Measurements from ENCODE around the gene ADAP1. TPM values are rescaled to one million over a fixed set of nuclear protein-coding genes. Genes with fewer than 3 reads are reported as not detected.

The ADAP1 gene
- polyA plus RNA-seq, 2 donors: 5.8 to 25.7 TPM

DNA sequence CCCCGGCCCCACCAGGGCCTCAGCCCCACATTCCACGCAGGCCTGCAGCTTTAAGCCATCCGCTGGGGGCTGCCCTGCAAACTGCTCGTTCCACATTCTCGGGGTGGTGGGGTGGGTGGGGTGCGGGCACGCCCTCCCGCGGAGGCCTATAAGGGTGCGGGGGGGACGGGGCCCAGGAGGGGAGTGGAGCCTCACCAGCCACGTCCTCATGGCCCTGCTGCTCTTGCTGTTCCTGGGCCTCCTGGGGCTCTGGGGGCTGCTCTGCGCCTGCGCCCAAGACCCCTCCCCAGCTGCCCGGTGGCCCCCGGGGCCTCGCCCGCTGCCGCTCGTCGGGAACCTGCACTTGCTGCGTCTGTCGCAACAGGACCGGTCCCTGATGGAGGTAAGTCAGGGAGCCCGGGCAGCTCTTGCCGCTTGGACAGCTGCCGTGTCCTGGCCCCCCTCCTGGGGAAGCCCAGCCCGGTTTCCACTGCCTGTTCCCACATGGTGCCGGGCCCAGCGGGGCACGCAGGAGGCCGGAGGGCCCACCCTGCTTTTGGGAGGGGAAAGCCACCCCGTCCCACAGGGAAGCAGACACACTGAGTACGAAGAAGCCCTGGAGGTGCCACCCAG lies 28.6 kb upstream of the ADAP1 start, which contains the start of gene CYP2W1:
CYP2W1 (plus strand) TSS at position 178 of the 612 bp plus-strand sequence; CDS start at position 209, 31 bp downstream.
- H3K4me1 ChIP-seq (ENCODE audit: control insufficient read depth in 2 of 2, insufficient read depth in 2 of 2, low read length in 1 of 2): peaks cover 5 to 15% of the 10 kb centered on the region in 2 donors
- H3K4me3 ChIP-seq (ENCODE audit: low read depth in 1 of 2, low read length in 2 of 2): no peak within 1 kb of the TSS
- peak within 1 kb of the TSS in 1 of 2 donors; percentile 19 for H3K27ac ChIP-seq (ENCODE audit: low read depth in 2 of 2, low read length in 1 of 2)
- H3K36me3 ChIP-seq (ENCODE audit: control insufficient read depth in 2 of 2, insufficient read depth in 2 of 2, low read length in 1 of 2): no peaks in the 10 kb centered on the region
- no peaks in the 10 kb centered on the region for H3K27me3 ChIP-seq (ENCODE audit: control insufficient read depth in 1 of 2, insufficient read depth in 2 of 2, low read length in 2 of 2)
- H3K9me3 ChIP-seq (ENCODE audit: control insufficient read depth in 2 of 2, insufficient read depth in 1 of 2, low read depth in 1 of 2, low read length in 1 of 2): no peaks in the 10 kb centered on the region
- WGBS, 2 donors: 42 to 52% methylated on average over 30 to 34 of the region's 34 CpGs

DNA sequence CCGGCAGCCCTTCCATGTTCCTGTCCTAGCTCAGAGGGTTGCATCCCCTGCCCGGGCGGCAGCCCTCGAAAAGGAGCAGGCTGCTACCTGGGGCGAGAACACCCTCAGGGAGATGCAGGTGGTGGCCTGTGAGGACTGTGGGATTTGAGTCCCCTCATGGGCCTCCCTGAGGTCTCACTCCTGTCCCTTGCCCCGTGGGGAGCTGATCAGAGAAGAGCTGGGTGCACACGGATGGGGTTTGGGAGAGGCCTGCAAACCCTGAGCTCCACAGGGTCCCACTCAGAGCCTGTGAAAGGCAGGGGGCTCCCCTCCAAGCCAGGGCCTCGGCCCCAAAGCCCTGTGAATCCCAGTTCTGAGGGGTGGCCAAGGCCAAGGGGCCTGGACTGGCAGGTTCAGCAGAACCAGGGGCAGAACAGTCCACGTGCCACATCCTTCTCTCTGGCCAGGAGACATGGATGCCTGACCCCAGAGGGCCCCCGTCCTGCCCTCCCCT lies 28.1 kb upstream of the ADAP1 start:
- Histone ChIP-seq H3K36me3 (ENCODE audit: control insufficient read depth in 2 of 2, insufficient read depth in 2 of 2, low read length in 1 of 2) (no peaks in the 10 kb centered on the region), H3K4me1 (ENCODE audit: control insufficient read depth in 2 of 2, insufficient read depth in 2 of 2, low read length in 1 of 2) (peaks cover 5 to 15% of the 10 kb centered on the region in 2 donors), H3K9me3 (ENCODE audit: control insufficient read depth in 2 of 2, insufficient read depth in 1 of 2, low read depth in 1 of 2, low read length in 1 of 2) (no peaks in the 10 kb centered on the region), H3K27me3 (ENCODE audit: control insufficient read depth in 1 of 2, insufficient read depth in 2 of 2, low read length in 2 of 2) (no peaks in the 10 kb centered on the region), H3K27ac (ENCODE audit: low read depth in 2 of 2, low read length in 1 of 2) (peak overlapping the region in 1 of 2 donors; percentile 19), H3K4me3 (ENCODE audit: low read depth in 1 of 2, low read length in 2 of 2) (no peak overlapping the region)
- WGBS, 2 donors: 39 to 56% methylated on average over 10 of the region's 10 CpGs

DNA sequence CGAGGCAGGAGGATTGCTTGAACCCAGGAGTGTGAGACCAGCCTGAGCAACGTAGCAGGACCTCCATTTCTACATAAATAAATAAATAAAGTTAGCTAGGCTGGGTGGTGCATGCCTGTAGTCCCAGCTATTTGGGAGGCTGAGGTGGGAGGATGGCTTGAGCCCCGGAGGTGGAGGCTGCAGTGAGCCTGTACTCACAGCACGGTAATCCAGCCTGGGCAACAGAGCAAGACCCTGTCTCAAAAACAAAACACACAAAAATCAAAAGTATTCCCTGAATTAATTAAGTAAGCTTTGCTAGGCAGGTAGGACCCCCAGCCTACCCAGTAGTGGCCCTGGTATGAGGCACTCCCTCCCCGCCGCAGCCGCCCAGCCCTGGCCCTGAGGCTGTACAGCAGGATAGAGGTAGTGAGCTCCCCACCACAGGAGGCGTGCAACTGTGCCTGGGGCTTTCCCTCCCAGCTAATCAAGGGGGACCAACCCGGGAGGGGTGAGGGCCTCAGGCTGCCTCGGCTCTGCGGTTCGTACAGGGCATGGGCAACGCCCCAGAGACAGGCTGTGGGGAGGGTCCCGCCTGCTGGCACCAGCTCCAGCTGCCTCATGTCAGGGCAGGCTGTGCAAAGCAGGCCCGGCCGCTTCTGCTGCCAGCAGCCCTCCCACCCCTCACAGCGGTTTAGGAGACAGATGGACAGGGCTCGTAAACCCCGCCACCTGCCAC lies 27.5 kb upstream of the ADAP1 start:
- Histone ChIP-seq H3K9me3 (ENCODE audit: control insufficient read depth in 2 of 2, insufficient read depth in 1 of 2, low read depth in 1 of 2, low read length in 1 of 2) (no peaks in the 10 kb centered on the region), H3K4me3 (ENCODE audit: low read depth in 1 of 2, low read length in 2 of 2) (no peak overlapping the region), H3K27me3 (ENCODE audit: control insufficient read depth in 1 of 2, insufficient read depth in 2 of 2, low read length in 2 of 2) (no peaks in the 10 kb centered on the region), H3K36me3 (ENCODE audit: control insufficient read depth in 2 of 2, insufficient read depth in 2 of 2, low read length in 1 of 2) (no peaks in the 10 kb centered on the region), H3K4me1 (ENCODE audit: control insufficient read depth in 2 of 2, insufficient read depth in 2 of 2, low read length in 1 of 2) (peaks cover 5 to 15% of the 10 kb centered on the region in 2 donors), H3K27ac (ENCODE audit: low read depth in 2 of 2, low read length in 1 of 2) (peak overlapping the region in 1 of 2 donors; percentile 19)
- WGBS, 2 donors: 57 to 67% methylated on average over 19 of the region's 19 CpGs

DNA sequence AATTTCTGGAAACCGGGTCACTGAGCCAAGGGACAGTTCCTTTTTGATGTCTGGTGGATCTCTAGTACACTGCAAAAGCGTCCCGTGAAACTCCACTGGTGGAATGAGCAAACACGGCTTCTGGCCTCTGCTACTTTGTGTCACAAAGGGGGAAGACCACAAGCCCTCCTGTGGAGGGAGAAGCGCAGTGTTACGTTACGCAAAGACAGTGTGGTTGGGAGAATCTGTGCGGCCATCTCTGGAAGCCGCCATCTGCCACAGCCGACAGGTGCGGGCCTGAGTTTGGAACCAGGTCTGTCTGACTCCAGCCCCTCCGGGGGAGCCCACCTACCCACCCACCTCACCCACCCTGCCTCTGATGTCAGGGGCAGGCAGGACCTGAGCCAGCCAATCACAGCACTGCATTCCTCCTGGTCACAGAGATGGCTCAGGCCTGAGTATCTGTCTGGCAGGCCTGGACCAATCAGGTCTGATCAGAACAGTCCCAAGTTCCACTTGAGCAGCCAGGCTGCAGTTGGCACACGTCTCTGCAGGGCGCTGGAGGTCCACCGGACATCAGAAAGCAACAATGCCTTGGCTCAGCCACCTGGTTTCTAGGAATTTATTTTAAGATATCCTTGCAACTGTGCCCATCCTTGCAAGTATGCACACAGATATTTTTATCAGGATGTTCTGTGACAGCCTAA lies 25.5 kb upstream of the ADAP1 start:
- 65 to 76% methylated on average over 15 of the region's 15 CpGs for WGBS, 2 donors
- no peaks in the 10 kb centered on the region for H3K27me3 ChIP-seq (ENCODE audit: control insufficient read depth in 1 of 2, insufficient read depth in 2 of 2, low read length in 2 of 2)
- H3K4me1 ChIP-seq (ENCODE audit: control insufficient read depth in 2 of 2, insufficient read depth in 2 of 2, low read length in 1 of 2): peaks cover 5 to 19% of the 10 kb centered on the region in 2 donors
- no peak overlapping the region for H3K27ac ChIP-seq (ENCODE audit: low read depth in 2 of 2, low read length in 1 of 2)
- H3K9me3 ChIP-seq (ENCODE audit: control insufficient read depth in 2 of 2, insufficient read depth in 1 of 2, low read depth in 1 of 2, low read length in 1 of 2): no peaks in the 10 kb centered on the region
- H3K4me3 ChIP-seq (ENCODE audit: low read depth in 1 of 2, low read length in 2 of 2): no peak overlapping the region
- H3K36me3 ChIP-seq (ENCODE audit: control insufficient read depth in 2 of 2, insufficient read depth in 2 of 2, low read length in 1 of 2): no peaks in the 10 kb centered on the region

DNA sequence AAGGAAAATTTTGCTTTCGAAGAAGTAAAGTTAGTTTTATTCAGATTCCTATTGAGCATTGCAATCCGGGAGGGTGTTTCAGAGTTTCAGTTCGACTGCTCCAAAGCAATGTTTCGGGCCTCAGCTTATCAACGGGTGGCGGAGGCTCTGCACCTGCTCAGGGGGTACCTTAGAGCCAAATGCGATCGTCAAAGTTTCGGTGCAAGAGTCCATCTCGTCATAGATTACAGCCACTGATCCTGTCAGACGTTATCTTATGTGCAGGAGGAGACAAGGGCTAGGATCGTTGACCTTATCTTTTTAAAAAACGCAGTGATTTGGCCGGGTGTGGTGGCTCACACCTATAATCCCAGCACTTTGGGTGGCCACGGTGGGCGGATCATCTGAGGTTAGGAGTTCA lies 24.7 kb upstream of the ADAP1 start:
- Histone ChIP-seq H3K36me3 (ENCODE audit: control insufficient read depth in 2 of 2, insufficient read depth in 2 of 2, low read length in 1 of 2) (no peaks in the 10 kb centered on the region), H3K4me1 (ENCODE audit: control insufficient read depth in 2 of 2, insufficient read depth in 2 of 2, low read length in 1 of 2) (peaks cover 5 to 19% of the 10 kb centered on the region in 2 donors), H3K27ac (ENCODE audit: low read depth in 2 of 2, low read length in 1 of 2) (no peak overlapping the region), H3K9me3 (ENCODE audit: control insufficient read depth in 2 of 2, insufficient read depth in 1 of 2, low read depth in 1 of 2, low read length in 1 of 2) (no peaks in the 10 kb centered on the region), H3K27me3 (ENCODE audit: control insufficient read depth in 1 of 2, insufficient read depth in 2 of 2, low read length in 2 of 2) (no peaks in the 10 kb centered on the region), H3K4me3 (ENCODE audit: low read depth in 1 of 2, low read length in 2 of 2) (no peak overlapping the region)
- 77 to 87% methylated on average over 16 of the region's 16 CpGs for WGBS, 2 donors

DNA sequence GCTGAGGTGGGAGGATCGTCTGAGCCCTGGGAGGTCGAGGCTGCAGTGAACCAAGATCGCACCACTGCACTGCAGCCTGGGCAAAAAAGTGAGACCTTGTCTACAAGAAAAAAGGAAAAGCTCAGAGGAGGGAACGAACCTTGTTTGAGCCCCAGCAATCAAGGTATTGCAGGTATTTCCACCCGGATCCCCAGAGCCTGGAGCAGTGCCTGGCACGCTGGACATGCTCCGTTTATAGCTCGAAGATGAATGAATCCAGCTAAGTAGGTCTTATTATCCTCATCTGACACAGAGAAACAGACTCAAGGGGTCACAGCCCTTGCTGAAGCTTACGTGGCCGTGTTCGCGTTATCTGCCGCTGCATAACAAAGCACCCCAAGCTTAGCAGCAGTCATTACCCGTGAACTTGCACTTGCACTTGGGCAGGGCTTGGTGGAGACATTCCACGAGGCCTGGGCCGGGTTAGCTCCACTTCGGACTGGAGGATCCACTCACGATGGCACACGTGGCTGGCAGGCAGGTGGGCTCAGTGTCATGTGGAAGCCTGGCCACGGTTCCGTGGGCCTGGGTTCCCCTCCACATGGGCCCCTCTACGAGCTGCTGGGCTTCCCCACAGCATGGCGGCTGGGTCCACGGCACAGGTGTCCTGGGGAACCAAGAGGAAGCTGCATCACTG lies 24.1 kb upstream of the ADAP1 start:
- H3K27me3 ChIP-seq (ENCODE audit: control insufficient read depth in 1 of 2, insufficient read depth in 2 of 2, low read length in 2 of 2): no peaks in the 10 kb centered on the region
- no peaks in the 10 kb centered on the region for H3K9me3 ChIP-seq (ENCODE audit: control insufficient read depth in 2 of 2, insufficient read depth in 1 of 2, low read depth in 1 of 2, low read length in 1 of 2)
- no peak overlapping the region for H3K27ac ChIP-seq (ENCODE audit: low read depth in 2 of 2, low read length in 1 of 2)
- H3K4me1 ChIP-seq (ENCODE audit: control insufficient read depth in 2 of 2, insufficient read depth in 2 of 2, low read length in 1 of 2): peaks cover 5 to 19% of the 10 kb centered on the region in 2 donors
- no peaks in the 10 kb centered on the region for H3K36me3 ChIP-seq (ENCODE audit: control insufficient read depth in 2 of 2, insufficient read depth in 2 of 2, low read length in 1 of 2)
- 77 to 88% methylated on average over 24 of the region's 24 CpGs for WGBS, 2 donors
- no peak overlapping the region for H3K4me3 ChIP-seq (ENCODE audit: low read depth in 1 of 2, low read length in 2 of 2)

DNA sequence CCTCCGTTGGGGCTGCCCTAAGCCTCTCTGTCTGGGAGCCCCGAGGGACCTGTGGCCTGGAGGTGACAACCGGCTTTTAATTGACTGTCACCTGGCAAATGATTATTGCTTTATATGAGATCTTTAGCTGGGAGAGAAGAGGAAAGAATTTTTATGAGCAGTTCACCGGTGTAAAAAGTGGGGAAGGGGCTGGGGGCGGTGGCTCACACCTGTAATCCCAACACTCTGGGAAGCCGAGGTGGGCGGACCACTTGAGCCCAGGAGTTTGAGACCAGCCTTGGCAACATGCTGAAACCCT lies 23.5 kb upstream of the ADAP1 start:
- 60 to 83% methylated on average over 7 of the region's 7 CpGs for WGBS, 2 donors
- Histone ChIP-seq H3K4me3 (ENCODE audit: low read depth in 1 of 2, low read length in 2 of 2) (no peak overlapping the region), H3K4me1 (ENCODE audit: control insufficient read depth in 2 of 2, insufficient read depth in 2 of 2, low read length in 1 of 2) (peaks cover 5 to 14% of the 10 kb centered on the region in 2 donors), H3K36me3 (ENCODE audit: control insufficient read depth in 2 of 2, insufficient read depth in 2 of 2, low read length in 1 of 2) (no peaks in the 10 kb centered on the region), H3K9me3 (ENCODE audit: control insufficient read depth in 2 of 2, insufficient read depth in 1 of 2, low read depth in 1 of 2, low read length in 1 of 2) (no peaks in the 10 kb centered on the region), H3K27me3 (ENCODE audit: control insufficient read depth in 1 of 2, insufficient read depth in 2 of 2, low read length in 2 of 2) (no peaks in the 10 kb centered on the region), H3K27ac (ENCODE audit: low read depth in 2 of 2, low read length in 1 of 2) (no peak overlapping the region)

DNA sequence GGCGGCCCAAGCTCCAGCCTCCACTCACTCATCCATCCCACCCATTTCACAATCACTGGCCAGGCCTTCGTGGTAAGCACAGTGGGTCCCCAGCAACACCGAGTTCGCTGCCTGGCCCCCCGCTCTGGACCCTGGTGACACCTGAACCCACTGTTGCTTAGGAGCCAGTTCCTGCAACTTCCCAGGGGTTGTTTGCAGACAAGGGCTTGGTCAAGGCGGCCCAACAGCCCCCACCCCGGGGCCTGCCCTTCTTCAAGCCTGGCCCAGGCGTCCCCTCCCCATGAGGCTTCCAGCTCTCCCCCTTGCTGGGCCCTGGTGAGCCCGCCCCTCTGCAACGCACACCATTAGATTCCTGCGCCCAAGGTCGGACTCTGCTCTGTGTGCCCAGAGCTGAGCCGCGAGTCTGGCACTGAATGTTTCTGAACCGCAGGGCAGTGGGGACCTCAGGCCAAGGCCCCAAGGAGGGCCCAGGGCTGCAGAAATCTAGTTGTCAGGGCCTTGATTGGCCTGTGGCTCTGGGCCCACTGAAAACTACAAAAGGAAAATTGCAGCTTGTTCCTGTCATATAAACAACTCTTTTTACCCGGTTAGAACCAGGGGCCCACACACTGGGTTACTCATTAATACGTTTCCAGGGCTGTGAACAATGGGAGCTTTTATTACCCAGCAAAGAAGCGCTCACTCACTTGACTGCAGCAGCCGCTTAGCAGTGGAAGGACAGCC lies 23.0 kb upstream of the ADAP1 start:
- no peaks in the 10 kb centered on the region for H3K9me3 ChIP-seq (ENCODE audit: control insufficient read depth in 2 of 2, insufficient read depth in 1 of 2, low read depth in 1 of 2, low read length in 1 of 2)
- H3K4me3 ChIP-seq (ENCODE audit: low read depth in 1 of 2, low read length in 2 of 2): no peak overlapping the region
- no peaks in the 10 kb centered on the region for H3K27me3 ChIP-seq (ENCODE audit: control insufficient read depth in 1 of 2, insufficient read depth in 2 of 2, low read length in 2 of 2)
- H3K27ac ChIP-seq (ENCODE audit: low read depth in 2 of 2, low read length in 1 of 2): no peak overlapping the region
- peaks cover 4 to 10% of the 10 kb centered on the region in 2 donors for H3K4me1 ChIP-seq (ENCODE audit: control insufficient read depth in 2 of 2, insufficient read depth in 2 of 2, low read length in 1 of 2)
- WGBS, 2 donors: 61 to 73% methylated on average over 19 of the region's 19 CpGs
- no peaks in the 10 kb centered on the region for H3K36me3 ChIP-seq (ENCODE audit: control insufficient read depth in 2 of 2, insufficient read depth in 2 of 2, low read length in 1 of 2)

DNA sequence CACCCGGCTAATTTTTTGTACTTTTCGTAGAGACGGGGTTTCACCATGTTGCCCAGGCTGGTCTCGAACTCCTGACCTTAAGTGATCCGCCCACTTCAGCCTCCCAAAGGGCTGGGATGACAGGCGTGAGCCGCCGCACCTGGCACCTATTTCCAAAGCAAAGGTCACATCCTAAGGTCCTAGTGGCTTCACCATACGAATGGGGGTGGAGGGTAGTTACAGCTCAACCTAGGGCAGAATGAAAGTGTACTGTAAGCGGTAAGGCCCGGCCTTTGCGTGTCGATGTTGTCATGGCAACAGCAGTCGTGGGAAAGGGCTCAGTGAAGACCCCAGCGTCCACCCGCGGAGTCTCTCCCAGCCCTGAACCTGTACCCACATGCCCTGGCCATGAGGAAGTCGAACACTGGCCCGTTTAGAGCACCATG lies 22.4 kb upstream of the ADAP1 start:
- H3K4me1 ChIP-seq (ENCODE audit: control insufficient read depth in 2 of 2, insufficient read depth in 2 of 2, low read length in 1 of 2): peaks cover 0 to 5% of the 10 kb centered on the region in 2 donors
- WGBS, 2 donors: 68 to 80% methylated on average over 19 of the region's 19 CpGs
- no peak overlapping the region for H3K27ac ChIP-seq (ENCODE audit: low read depth in 2 of 2, low read length in 1 of 2)
- no peaks in the 10 kb centered on the region for H3K27me3 ChIP-seq (ENCODE audit: control insufficient read depth in 1 of 2, insufficient read depth in 2 of 2, low read length in 2 of 2)
- H3K9me3 ChIP-seq (ENCODE audit: control insufficient read depth in 2 of 2, insufficient read depth in 1 of 2, low read depth in 1 of 2, low read length in 1 of 2): no peaks in the 10 kb centered on the region
- no peak overlapping the region for H3K4me3 ChIP-seq (ENCODE audit: low read depth in 1 of 2, low read length in 2 of 2)
- peaks cover 0 to 2% of the 10 kb centered on the region in 2 donors for H3K36me3 ChIP-seq (ENCODE audit: control insufficient read depth in 2 of 2, insufficient read depth in 2 of 2, low read length in 1 of 2)
